MCF 10A (cell line): ENCODE results near the gene RBM27. TPM values are rescaled to one million over a fixed set of nuclear protein-coding genes. Genes with fewer than 3 reads are reported as not detected.

Experiments used
- BruUV-seq: library from RNA; stranded (reverse); fragments of 400-500 nt; replicated peaks from 2 replicates; lab custom pipeline; 2021; lab: Mats Ljungman, UMichigan
- CTCF ChIA-PET: fragments of 300-600 bp; sonication (Branson Sonifier 250); formaldehyde crosslinking; extraction: SDS; loops from one replicate; lab custom pipeline; 2021; ENCODE audit warnings: antibody characterized with exemption, inconsistent platforms; lab: Yijun Ruan, JAX
- POLR2A ChIA-PET: fragments of 300-600, 350-650 bp; sonication (Branson Sonifier 250); formaldehyde crosslinking; extraction: SDS; loops from one replicate; lab custom pipeline; 2020; ENCODE audit warnings: antibody characterized with exemption, inconsistent platforms; lab: Yijun Ruan, JAX
- DNase-seq: peaks from one replicate; pipeline ENCODE4 v3.0.0-alpha.2; 2018; ENCODE audit not compliant: unreplicated experiment
- H3K27ac Mint-ChIP-seq: one replicate; pipeline ENCODE4 v1.8.0; 2022; ENCODE audit warnings: mild to moderate bottlenecking, low read depth, mixed read lengths; ENCODE audit not compliant: unreplicated experiment
- H3K27me3 Mint-ChIP-seq: one replicate; pipeline ENCODE4 v1.8.0; 2022; ENCODE audit warnings: mixed read lengths; ENCODE audit not compliant: insufficient read depth, unreplicated experiment
- H3K36me3 Mint-ChIP-seq: one replicate; pipeline ENCODE4 v1.8.0; 2022; ENCODE audit warnings: mild to moderate bottlenecking, moderate library complexity, mixed read lengths; ENCODE audit not compliant: insufficient read depth, unreplicated experiment
- H3K4me1 Mint-ChIP-seq: one replicate; pipeline ENCODE4 v1.8.0; 2022; ENCODE audit warnings: mixed read lengths; ENCODE audit not compliant: insufficient read depth, unreplicated experiment
- H3K4me3 Mint-ChIP-seq: one replicate; pipeline ENCODE4 v1.8.0; 2022; ENCODE audit warnings: mild to moderate bottlenecking, moderate library complexity, mixed read lengths; ENCODE audit not compliant: unreplicated experiment
- H3K9me3 Mint-ChIP-seq: one replicate; pipeline ENCODE4 v1.8.0; 2022; ENCODE audit warnings: mixed read lengths; ENCODE audit not compliant: unreplicated experiment
- CTCF ChIP-seq: fragments of 200-600 bp; IDR thresholded peaks from one replicate; pipeline ENCODE4 v1.8.0; 2022; ENCODE audit warnings: antibody characterized with exemption, mild to moderate bottlenecking; ENCODE audit not compliant: unreplicated experiment
- intact Hi-C: fragments of 100-400 bp; cut with micrococcal nuclease; formaldehyde crosslinking; loops from 2 replicates; pipeline ENCODE4 v1.14.1; 2022
- total RNA-seq: library from RNA; stranded (reverse); gene quantifications from 2 replicates; pipeline ENCODE4 v1.2.3, GENCODE V29; 2022

Gene RBM27
- total RNA-seq, 1 experiment from 2014 or later, result 27.9 TPM

GRCh38 chr5:146205499-146206202 is 2.2 kb downstream of the RBM27 start:
- no peak for TF ChIP-seq CTCF
- no TSS peak for BruUV-seq
- CTCF ChIA-PET, result interaction anchor here (0.7 to 1.0 kb wide), 2 partner anchors 24 to 260 kb away, joined by 3 read pairs; no protein-coding TSS in a partner anchor
- Mint-ChIP-seq H3K27ac (no peak overlapping the region), H3K4me1 (peaks cover 10% of the 10 kb centered on the region), H3K27me3 (no peaks in the 10 kb centered on the region), H3K9me3 (no peaks in the 10 kb centered on the region), H3K4me3 (no peak overlapping the region), H3K36me3 (peaks cover 5% of the 10 kb centered on the region)
- no peak for DNase-seq
- intact Hi-C loops, result no loop called here
- POLR2A ChIA-PET, result interaction anchor here (0.8 to 2.0 kb wide), 4 partner anchors 9 to 23 kb away, joined by 4 to 9 read pairs (median 5); partner anchors contain the start of gene LARS1

- BruUV-seq, result no TSS peak
- no peak overlapping the region for H3K27ac Mint-ChIP-seq
- peaks cover 5% of the 10 kb centered on the region for H3K36me3 Mint-ChIP-seq
- DNase-seq, result no peak
- ChIA-PET POLR2A (interaction anchor here (0.8 to 2.0 kb wide), 4 partner anchors 8 to 24 kb away, joined by 4 to 9 read pairs (median 5); partner anchors contain the start of gene LARS1), CTCF (interaction anchor here (0.6 to 0.7 kb wide), 2 partner anchors 22 to 261 kb away, joined by 3 to 7 read pairs; no protein-coding TSS in a partner anchor)
- peaks cover 7% of the 10 kb centered on the region for H3K4me1 Mint-ChIP-seq
- no peak for TF ChIP-seq CTCF
- no peaks in the 10 kb centered on the region for H3K27me3 Mint-ChIP-seq
- intact Hi-C loops, result no loop called here
- H3K4me3 Mint-ChIP-seq, result no peak overlapping the region
- H3K9me3 Mint-ChIP-seq, result no peaks in the 10 kb centered on the region
Observed at GRCh38 chr5:146206257-146206656, 2.9 kb downstream of the RBM27 start.

GRCh38 chr5:146208916-146209522 is 5.6 kb downstream of the RBM27 start:
- no peaks in the 10 kb centered on the region for H3K9me3 Mint-ChIP-seq
- H3K36me3 Mint-ChIP-seq, result peaks cover 10% of the 10 kb centered on the region

More at GRCh38 chr5:146208916-146209522, 5.6 kb downstream of the RBM27 start:
- Mint-ChIP-seq H3K27ac (no peak overlapping the region), H3K27me3 (no peaks in the 10 kb centered on the region), H3K4me3 (no peak overlapping the region), H3K4me1 (peaks cover 14% of the 10 kb centered on the region)
- TF ChIP-seq CTCF, result peak; percentile 11
- no TSS peak for BruUV-seq
- intact Hi-C loops, result no loop called here
- no peak for DNase-seq
- POLR2A ChIA-PET, result interaction anchor here (0.6 kb wide), 1 partner anchor 37 kb away, joined by 3 read pairs; no protein-coding TSS in a partner anchor
- CTCF ChIA-PET, result interaction anchor here (0.6 to 0.7 kb wide), 2 partner anchors 158 to 238 kb away, joined by 3 read pairs; partner anchors contain the start of gene TCERG1
